Measurements from ENCODE around the gene FRS2.

The FRS2 gene

DNA sequence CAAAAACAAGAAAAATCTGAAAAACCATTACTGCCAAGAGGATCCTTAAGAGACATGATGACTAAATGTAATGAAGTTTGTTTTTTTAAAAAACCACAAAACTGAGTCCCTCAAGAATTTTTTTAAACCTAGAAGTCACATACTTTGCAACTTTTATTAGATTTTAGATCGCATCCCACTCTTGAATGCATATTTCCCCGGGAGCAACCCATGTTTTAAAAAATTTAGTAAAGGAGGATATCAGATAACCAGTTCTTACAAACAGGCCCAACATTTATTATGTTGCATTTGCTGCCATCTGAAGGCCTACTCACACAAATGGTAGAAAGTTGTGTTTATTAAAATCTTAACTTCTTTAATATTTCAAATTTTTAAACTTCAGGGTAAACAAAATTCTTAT lies 70.8 kb downstream of the FRS2 start:
- TF ChIP-seq Cebpa-rat (IDR thresholded peaks at IDR 0.05): no peak
- Histone ChIP-seq H3K27me3 (no peaks in the 10 kb centered on the region), H3K27ac (no peak overlapping the region), H4K20me1 (peaks cover 8% of the 10 kb centered on the region; the same call in 1 of the 2 replicates), H3K9me3 (peaks cover 20% of the 10 kb centered on the region), H3K4me1 (no peaks in the 10 kb centered on the region), H3K9ac (no peak overlapping the region), H3K4me3 (no peak overlapping the region), H3K4me2 (no peak overlapping the region), H3K36me3 (peaks cover 36% of the 10 kb centered on the region)

DNA sequence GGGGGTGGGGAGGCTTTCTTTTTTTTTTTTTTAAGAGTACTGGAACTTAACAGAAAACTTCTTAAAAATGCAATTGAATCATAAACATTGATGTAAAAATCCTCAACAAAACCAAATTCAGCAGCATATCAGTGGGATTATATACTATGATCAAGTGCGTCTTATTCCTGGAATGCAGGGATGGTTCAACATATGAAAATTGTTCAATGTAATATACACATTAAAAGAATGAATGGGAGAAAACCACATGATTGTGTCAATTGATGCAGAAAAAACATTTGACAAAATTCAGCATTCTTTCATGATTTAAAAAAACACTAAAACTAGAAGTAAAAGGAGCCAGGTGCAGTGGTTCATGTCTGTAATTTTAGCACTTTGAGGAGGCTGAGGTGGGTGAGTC lies 73.9 kb downstream of the FRS2 start:
- Histone ChIP-seq H3K4me2 (no peak overlapping the region), H3K4me1 (no peaks in the 10 kb centered on the region), H4K20me1 (no peaks in the 10 kb centered on the region), H3K27me3 (no peaks in the 10 kb centered on the region), H3K9me3 (peaks cover 24% of the 10 kb centered on the region), H3K27ac (no peak overlapping the region), H3K4me3 (no peak overlapping the region), H3K9ac (no peak overlapping the region), H3K36me3 (peaks cover 37% of the 10 kb centered on the region)
- TF ChIP-seq Cebpa-rat (IDR thresholded peaks at IDR 0.05): no peak

DNA sequence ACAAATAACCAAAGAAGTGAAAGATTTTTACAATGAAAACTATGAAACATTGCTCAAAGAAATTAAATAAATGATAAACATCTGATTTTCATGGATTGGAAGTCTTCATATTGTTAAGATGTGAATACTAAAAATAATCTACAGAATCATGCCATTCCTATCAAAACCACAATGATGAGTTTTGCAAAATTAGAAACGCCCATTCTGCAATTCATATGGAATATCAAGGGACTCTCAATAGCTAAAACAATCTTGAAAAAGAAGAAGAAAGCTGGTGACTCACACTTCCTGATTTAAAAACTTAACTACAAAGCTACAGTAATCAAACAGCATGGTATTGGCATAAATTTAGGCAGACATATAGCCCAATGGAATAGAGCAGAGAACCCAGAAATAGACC lies 74.9 kb downstream of the FRS2 start:
- peaks cover 24% of the 10 kb centered on the region for H3K9me3 ChIP-seq
- H4K20me1 ChIP-seq: no peaks in the 10 kb centered on the region
- no peak for TF ChIP-seq Cebpa-rat (IDR thresholded peaks at IDR 0.05)
- no peaks in the 10 kb centered on the region for H3K4me1 ChIP-seq
- no peak overlapping the region for H3K9ac ChIP-seq
- H3K27ac ChIP-seq: no peak overlapping the region
- H3K4me2 ChIP-seq: no peak overlapping the region
- no peak overlapping the region for H3K4me3 ChIP-seq
- H3K36me3 ChIP-seq: peaks cover 28% of the 10 kb centered on the region
- no peaks in the 10 kb centered on the region for H3K27me3 ChIP-seq

GRCh38 chr12:69546693-69547438 lies 76.7 kb downstream of the FRS2 start:
- H3K27ac ChIP-seq: no peak overlapping the region
- no peaks in the 10 kb centered on the region for H3K27me3 ChIP-seq
- H3K9ac ChIP-seq: no peak overlapping the region
- H3K4me3 ChIP-seq: no peak overlapping the region
- no peak for TF ChIP-seq Cebpa-rat (IDR thresholded peaks at IDR 0.05)
- H3K9me3 ChIP-seq: peaks cover 24% of the 10 kb centered on the region
- H4K20me1 ChIP-seq: no peaks in the 10 kb centered on the region
- H3K36me3 ChIP-seq: peaks cover 23% of the 10 kb centered on the region; the same call in 1 of the 2 replicates
- H3K4me1 ChIP-seq: no peaks in the 10 kb centered on the region
- H3K4me2 ChIP-seq: no peak overlapping the region

GRCh38 chr12:69548687-69549086 lies 78.5 kb downstream of the FRS2 start:
- Histone ChIP-seq H3K4me3 (no peak overlapping the region), H4K20me1 (no peaks in the 10 kb centered on the region), H3K27me3 (no peaks in the 10 kb centered on the region), H3K9ac (no peak overlapping the region), H3K4me1 (no peaks in the 10 kb centered on the region), H3K9me3 (peaks cover 13% of the 10 kb centered on the region), H3K4me2 (no peak overlapping the region), H3K27ac (no peak overlapping the region), H3K36me3 (peaks cover 15% of the 10 kb centered on the region; the same call in 1 of the 2 replicates)
- TF ChIP-seq Cebpa-rat (IDR thresholded peaks at IDR 0.05): no peak

DNA sequence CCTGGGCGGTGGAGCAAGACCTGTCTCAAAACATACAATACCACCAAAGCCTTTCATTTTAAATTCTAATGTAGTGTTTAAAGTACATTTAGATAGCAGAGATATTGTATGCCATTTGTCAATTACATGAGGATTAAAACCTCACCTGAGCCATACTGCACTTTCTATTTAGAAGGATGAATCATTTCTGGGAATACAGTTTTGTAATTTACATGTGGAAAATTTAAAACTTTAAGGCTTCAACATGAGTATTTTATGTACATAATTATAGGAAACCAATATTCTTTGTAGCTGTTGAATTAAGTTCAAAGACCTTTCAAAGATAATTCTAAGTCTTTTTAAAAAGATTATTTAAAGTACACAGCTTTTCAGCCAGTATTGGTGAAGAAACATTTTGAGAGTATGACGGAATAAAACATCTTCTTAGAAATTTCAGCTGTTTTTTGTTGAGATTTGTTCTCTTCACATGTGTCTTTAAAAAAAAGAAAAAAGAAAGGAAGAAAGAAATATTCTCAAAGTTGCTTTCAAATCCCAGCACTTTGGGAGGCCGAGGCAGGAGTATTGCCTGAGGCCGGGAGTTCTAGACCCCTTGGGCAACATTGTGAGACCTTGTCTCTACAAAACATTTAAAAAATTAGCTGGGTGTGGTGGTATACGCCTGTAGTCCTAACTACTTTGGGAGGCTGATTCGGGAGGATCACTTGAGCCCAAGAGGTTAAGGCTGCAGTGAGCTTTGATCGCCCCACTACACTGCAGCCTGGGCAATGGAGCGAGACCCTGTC lies 80.6 kb downstream of the FRS2 start:
- no peak for TF ChIP-seq Cebpa-rat (IDR thresholded peaks at IDR 0.05)
- H3K36me3 ChIP-seq: 0 out of 2 replicates have a peak, but pooled peaks cover 4% of the 10 kb centered on the region
- H3K4me2 ChIP-seq: no peak overlapping the region
- H3K4me1 ChIP-seq: no peaks in the 10 kb centered on the region
- H3K4me3 ChIP-seq: no peak overlapping the region
- no peaks in the 10 kb centered on the region for H3K27me3 ChIP-seq
- H3K27ac ChIP-seq: no peak overlapping the region
- H4K20me1 ChIP-seq: no peaks in the 10 kb centered on the region
- no peak overlapping the region for H3K9ac ChIP-seq
- H3K9me3 ChIP-seq: 0 out of 2 replicates have a peak, but pooled peaks cover 4% of the 10 kb centered on the region

DNA sequence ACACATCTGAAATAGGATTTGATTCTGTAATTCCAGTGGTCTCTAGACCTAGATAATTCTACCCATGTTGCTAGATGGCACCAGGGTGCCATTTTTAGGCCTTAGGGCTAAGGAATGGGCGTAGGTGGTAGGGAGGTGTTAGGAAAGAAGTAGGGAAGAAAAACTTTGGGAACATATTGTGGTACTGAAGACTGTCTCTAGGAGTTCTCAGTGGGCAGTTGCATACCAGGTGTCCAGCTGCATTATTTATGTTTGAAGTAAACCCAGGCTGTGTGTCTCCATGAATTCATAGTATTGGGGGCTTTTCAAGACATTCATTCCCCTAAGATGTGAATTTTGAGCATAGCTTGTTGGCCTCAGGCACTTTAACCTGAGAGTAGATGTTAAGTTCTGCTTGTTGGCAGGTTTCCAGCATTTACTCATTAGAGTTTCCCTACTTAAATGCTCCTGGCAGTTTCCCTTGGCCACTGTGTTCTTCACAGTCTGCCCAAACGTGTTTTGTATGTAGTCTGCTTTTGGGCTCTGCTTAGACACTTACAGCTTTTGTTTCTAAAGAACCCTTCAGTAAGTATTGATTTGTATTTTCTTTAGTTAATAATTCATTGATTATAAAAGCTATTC lies 83.5 kb downstream of the FRS2 start:
- Histone ChIP-seq H3K36me3 (no peaks in the 10 kb centered on the region), H3K4me3 (no peak overlapping the region), H3K27ac (no peak overlapping the region), H3K27me3 (no peaks in the 10 kb centered on the region), H3K4me1 (no peaks in the 10 kb centered on the region), H3K9me3 (no peaks in the 10 kb centered on the region), H3K4me2 (no peak overlapping the region), H4K20me1 (peaks cover 8% of the 10 kb centered on the region; the same call in 1 of the 2 replicates), H3K9ac (no peak overlapping the region)
- no peak for TF ChIP-seq Cebpa-rat (IDR thresholded peaks at IDR 0.05)

DNA sequence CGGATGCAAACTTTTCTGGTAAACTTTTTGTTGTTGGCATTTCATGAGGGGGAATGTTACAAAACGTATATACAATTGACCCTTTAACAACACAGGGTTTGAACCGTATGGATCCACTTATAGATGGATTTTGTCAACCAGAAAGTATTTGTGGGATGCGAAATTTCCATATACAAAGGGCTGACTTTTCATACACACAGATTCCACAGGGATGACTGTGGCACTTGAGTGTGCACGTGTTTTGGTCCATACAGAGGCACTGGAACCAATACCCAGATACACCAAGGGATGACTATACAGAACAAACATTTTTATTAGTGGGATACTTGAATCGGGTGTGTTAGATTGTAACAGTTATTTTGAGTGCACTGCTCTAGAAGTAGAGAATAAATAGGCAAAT lies 85.3 kb downstream of the FRS2 start:
- no peaks in the 10 kb centered on the region for H3K27me3 ChIP-seq
- H3K4me3 ChIP-seq: no peak overlapping the region
- H3K4me1 ChIP-seq: no peaks in the 10 kb centered on the region
- no peak overlapping the region for H3K27ac ChIP-seq
- no peak overlapping the region for H3K4me2 ChIP-seq
- H3K36me3 ChIP-seq: no peaks in the 10 kb centered on the region
- no peak overlapping the region for H3K9ac ChIP-seq
- TF ChIP-seq Cebpa-rat (IDR thresholded peaks at IDR 0.05): no peak
- peaks cover 25% of the 10 kb centered on the region; the same call in 1 of the 2 replicates for H4K20me1 ChIP-seq
- H3K9me3 ChIP-seq: no peaks in the 10 kb centered on the region

DNA sequence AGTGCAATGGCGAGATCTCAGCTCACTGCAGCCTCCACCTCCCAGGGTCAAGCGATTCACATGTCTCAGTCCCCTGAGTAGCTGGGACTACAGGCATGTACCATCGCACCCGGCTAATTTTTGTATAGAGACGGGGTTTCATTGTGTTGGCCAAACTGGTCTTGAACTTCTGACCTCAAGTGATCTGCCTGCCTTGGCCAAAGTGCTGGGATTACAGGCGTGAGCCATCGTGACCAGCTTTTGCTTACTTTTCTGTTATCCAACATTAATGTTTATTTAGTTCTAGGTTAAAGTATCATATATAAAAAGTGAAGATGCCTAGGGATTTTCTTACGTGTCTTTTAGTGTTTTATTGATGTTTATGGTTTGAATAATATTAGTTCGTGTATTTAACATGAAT lies 86.2 kb downstream of the FRS2 start:
- no peak for TF ChIP-seq Cebpa-rat (IDR thresholded peaks at IDR 0.05)
- Histone ChIP-seq H3K27ac (no peak overlapping the region), H3K9ac (no peak overlapping the region), H3K4me1 (no peaks in the 10 kb centered on the region), H4K20me1 (peaks cover 28% of the 10 kb centered on the region; the same call in 1 of the 2 replicates), H3K4me2 (no peak overlapping the region), H3K36me3 (no peaks in the 10 kb centered on the region), H3K27me3 (no peaks in the 10 kb centered on the region), H3K4me3 (no peak overlapping the region), H3K9me3 (no peaks in the 10 kb centered on the region)

Measured in BLaER1 (cell line).